K562 (cell line): ENCODE data around the gene VIM. TPM values are rescaled to one million over a fixed set of nuclear protein-coding genes. Genes with fewer than 3 reads are reported as not detected.

Source experiments
- CHD1 ChIP-seq: fragments of 200-600 bp; sonication (generic); IDR thresholded peaks from one replicate; pipeline ENCODE4 v1.6.1; 2012; ENCODE audit warnings: mild to moderate bottlenecking, moderate library complexity, low read length, inconsistent platforms
- CXXC5 ChIP-seq: fragments of 250-450 bp; sonication (Bioruptor Pico); IDR thresholded peaks from 2 replicates; pipeline ENCODE4 v1.8.0; 2022; ENCODE audit warnings: inconsistent platforms, mild to moderate bottlenecking, moderate library complexity
- FOXA1 ChIP-seq: fragments of 450-650 bp; IDR thresholded peaks from 2 replicates; pipeline ENCODE4 v1.6.1; 2016; ENCODE audit warnings: mild to moderate bottlenecking, borderline replicate concordance
- HDAC2 ChIP-seq: fragments of 450-650 bp; IDR thresholded peaks from 2 replicates; pipeline ENCODE4 v1.6.1; 2016; ENCODE audit warnings: mild to moderate bottlenecking
- MEIS2 ChIP-seq: fragments of 450-650 bp; IDR thresholded peaks from 2 replicates; pipeline ENCODE4 v1.6.1; 2014; ENCODE audit warnings: mild to moderate bottlenecking; ENCODE audit not compliant: partially characterized antibody
- NCOA4 ChIP-seq: fragments of 450-650 bp; IDR thresholded peaks from 2 replicates; pipeline ENCODE4 v1.6.1; 2018; ENCODE audit warnings: mild to moderate bottlenecking; ENCODE audit not compliant: partially characterized antibody
- PPARD ChIP-seq: fragments of 250-450 bp; sonication (Bioruptor Pico); IDR thresholded peaks from 2 replicates; pipeline ENCODE4 v1.8.0; 2022; ENCODE audit warnings: inconsistent platforms, mild to moderate bottlenecking, moderate library complexity
- SMARCE1 ChIP-seq: fragments of 450-650 bp; IDR thresholded peaks from 2 replicates; pipeline ENCODE4 v1.7.1; 2016; ENCODE audit warnings: mild to moderate bottlenecking
- SRSF1 ChIP-seq: fragments of 200-400 bp; formaldehyde crosslinking; IDR thresholded peaks from 2 replicates; pipeline ENCODE4 v1.6.1; 2017; ENCODE audit warnings: mild to moderate bottlenecking, low read depth, low read length, moderate library complexity
- SRSF3 ChIP-seq: fragments of 200-400 bp; formaldehyde crosslinking; IDR thresholded peaks from 2 replicates; pipeline ENCODE4 v1.6.1; 2016; ENCODE audit warnings: mild to moderate bottlenecking, low read length, moderate library complexity; ENCODE audit not compliant: insufficient read depth
- TEAD4 ChIP-seq, 2 experiments: sonication (generic) in 1 of 2; formaldehyde crosslinking in 1 of 2; IDR thresholded peaks; 2 replicates each; pipeline versions ENCODE4 v1.6.1 to v1.8.0; 2012 to 2022; ENCODE audit warnings: borderline replicate concordance in 1 of 2, inconsistent platforms in 1 of 2, low read length in 1 of 2, mild to moderate bottlenecking in 1 of 2, missing genetic modification reagents in 1 of 2
- ZBTB8A ChIP-seq: fragments of 450-650 bp; IDR thresholded peaks from 2 replicates; pipeline ENCODE4 v1.6.1; 2018; ENCODE audit warnings: mild to moderate bottlenecking, moderate library complexity; ENCODE audit not compliant: partially characterized antibody
- ZNF408 ChIP-seq: fragments of 250-450 bp; sonication (Bioruptor Pico); IDR thresholded peaks from 2 replicates; pipeline ENCODE4 v1.4.0; 2020; ENCODE audit warnings: low read depth, mild to moderate bottlenecking, moderate library complexity
- ZNF584 ChIP-seq: fragments of 200-800 bp; sonication (Bioruptor generic); IDR thresholded peaks from 2 replicates; pipeline ENCODE4 v1.6.1; 2016; ENCODE audit warnings: low read depth, mild to moderate bottlenecking, missing genetic modification characterization, missing compliant biosample characterization
- polyA plus RNA-seq, 8 experiments: library from polyadenylated mRNA; depleted of rRNA in 4 of 8; stranded (reverse) in 5 of 8; unstranded in 3 of 8; fragments of >200 nt; fragmentation: Nextera tagmentation in 2 of 8; fragmentation: Illumina TruSeq in 1 of 8; extraction: Ambion mirVana in 2 of 8; extraction: Trizol in 1 of 8; gene quantifications; 2 replicates each; pipeline versions ENCODE4 v1.2.1 to v1.2.3, GENCODE V29; 2011 to 2014; ENCODE audit warnings: inconsistent platforms in 1 of 8, missing spikeins in 1 of 8
- total RNA-seq, 7 experiments: library from RNA; depleted of rRNA in 6 of 7; stranded (reverse); fragments of >200 nt in 6 of 7; fragmentation: Illumina TruSeq in 2 of 7; extraction: Trizol in 2 of 7; gene quantifications; 2 replicates each; pipeline versions ENCODE4 v1.2.1 to v1.2.3, GENCODE V29; 2011 to 2021; ENCODE audit warnings: low replicate concordance in 1 of 7
- TF ChIP-seq, protein P1 (sequence below), 2 experiments: fragments of 450-650 bp in 1 of 2; sonication (generic) in 1 of 2; formaldehyde crosslinking in 1 of 2; IDR thresholded peaks in 1 of 2; conservative IDR thresholded peaks in 1 of 2; 2 replicates each; pipeline versions ENCODE4 v1.6.1 to v1.8.1; 2016 to 2023; ENCODE audit warnings: mild to moderate bottlenecking in 2 of 2, moderate library complexity in 2 of 2, inconsistent platforms in 1 of 2, missing genetic modification reagents in 1 of 2
- TF ChIP-seq, protein P2 (sequence below): fragments of 250-450 bp; sonication (Bioruptor Pico); IDR thresholded peaks from 2 replicates; pipeline ENCODE4 v1.5.0; 2021
- TF ChIP-seq, protein P3 (sequence below), 2 experiments: IDR thresholded peaks in 1 of 2; conservative IDR thresholded peaks in 1 of 2; 2 replicates each; pipeline ENCODE4 v1.6.1; 2016; ENCODE audit warnings: low read depth in 2 of 2, mild to moderate bottlenecking in 1 of 2, missing compliant biosample characterization in 1 of 2, missing genetic modification characterization in 1 of 2, moderate library complexity in 1 of 2
- TF ChIP-seq, protein P4 (sequence below): fragments of 450-650 bp; IDR thresholded peaks from 2 replicates; pipeline ENCODE4 v1.6.1; 2016; ENCODE audit warnings: low read depth, mild to moderate bottlenecking, moderate library complexity
- TF ChIP-seq, protein P5 (sequence below): sonication (generic); formaldehyde crosslinking; IDR thresholded peaks from 2 replicates; pipeline ENCODE4 v1.8.1; 2023; ENCODE audit warnings: mild to moderate bottlenecking, missing genetic modification reagents

VIM gene
- total and polyA plus RNA-seq, 9 of the 15 experiments (the other 6 are each of a cell fraction or from before 2014, with no cell fraction given) = 86.0 to 621 (median 383) TPM

DNA sequence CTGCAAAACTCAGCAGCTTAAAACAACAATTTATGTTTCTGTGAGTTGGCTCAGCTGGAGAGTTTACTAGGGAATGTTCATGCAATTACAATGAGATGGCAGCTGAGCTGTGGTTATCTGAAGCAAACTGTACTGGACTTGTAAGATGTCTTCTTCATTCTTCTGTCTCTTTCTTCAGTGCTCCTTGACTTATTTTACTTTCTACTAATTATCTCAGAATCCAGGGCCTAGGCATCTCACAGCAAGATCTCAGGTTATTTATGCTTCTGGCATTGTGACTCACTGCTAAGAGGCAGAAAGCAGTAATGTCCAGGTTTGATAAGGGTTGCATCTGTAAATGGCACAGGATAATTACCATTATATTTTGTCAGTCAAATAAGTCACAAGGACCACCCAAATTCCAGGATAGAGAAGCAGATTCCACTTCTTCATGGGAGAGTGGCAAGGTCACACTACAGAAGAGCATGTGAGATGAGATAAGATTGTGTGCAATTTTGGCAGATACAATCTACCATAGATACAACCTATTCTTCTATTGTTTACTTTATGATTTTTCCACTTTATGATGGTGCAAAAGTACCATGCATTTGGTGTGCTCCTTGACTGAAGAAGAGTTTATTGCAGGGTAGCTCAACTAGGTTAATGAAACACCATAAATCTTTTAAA is 16.8 kb downstream of the VIM start (continued):
- TF ChIP-seq PPARD (CRISPR knock-in tag) = no peak
- TF ChIP-seq FOXA1 = no peak
- TF ChIP-seq ZNF584 (CRISPR knock-in tag) = no peak
- TF ChIP-seq, protein P1, sequence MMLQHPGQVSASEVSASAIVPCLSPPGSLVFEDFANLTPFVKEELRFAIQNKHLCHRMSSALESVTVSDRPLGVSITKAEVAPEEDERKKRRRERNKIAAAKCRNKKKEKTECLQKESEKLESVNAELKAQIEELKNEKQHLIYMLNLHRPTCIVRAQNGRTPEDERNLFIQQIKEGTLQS (IDR thresholded peaks at IDR 0.05) = peak; percentile 47; the same call in 1 of the 2 replicates
- TF ChIP-seq, protein P1 (CRISPR knock-in tag; conservative IDR thresholded peaks at IDR 0.05) = no peak
- TF ChIP-seq, protein P2, sequence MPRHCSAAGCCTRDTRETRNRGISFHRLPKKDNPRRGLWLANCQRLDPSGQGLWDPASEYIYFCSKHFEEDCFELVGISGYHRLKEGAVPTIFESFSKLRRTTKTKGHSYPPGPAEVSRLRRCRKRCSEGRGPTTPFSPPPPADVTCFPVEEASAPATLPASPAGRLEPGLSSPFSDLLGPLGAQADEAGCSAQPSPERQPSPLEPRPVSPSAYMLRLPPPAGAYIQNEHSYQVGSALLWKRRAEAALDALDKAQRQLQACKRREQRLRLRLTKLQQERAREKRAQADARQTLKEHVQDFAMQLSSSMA (CRISPR knock-in tag) = no peak
- no peak for TF ChIP-seq SRSF3
- no peak for TF ChIP-seq CXXC5 (CRISPR knock-in tag)
- peak; percentile 82 for TF ChIP-seq SMARCE1
- no peak for TF ChIP-seq CHD1
- TF ChIP-seq, protein P3, sequence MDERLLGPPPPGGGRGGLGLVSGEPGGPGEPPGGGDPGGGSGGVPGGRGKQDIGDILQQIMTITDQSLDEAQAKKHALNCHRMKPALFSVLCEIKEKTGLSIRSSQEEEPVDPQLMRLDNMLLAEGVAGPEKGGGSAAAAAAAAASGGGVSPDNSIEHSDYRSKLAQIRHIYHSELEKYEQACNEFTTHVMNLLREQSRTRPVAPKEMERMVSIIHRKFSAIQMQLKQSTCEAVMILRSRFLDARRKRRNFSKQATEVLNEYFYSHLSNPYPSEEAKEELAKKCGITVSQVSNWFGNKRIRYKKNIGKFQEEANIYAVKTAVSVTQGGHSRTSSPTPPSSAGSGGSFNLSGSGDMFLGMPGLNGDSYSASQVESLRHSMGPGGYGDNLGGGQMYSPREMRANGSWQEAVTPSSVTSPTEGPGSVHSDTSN (CRISPR knock-in tag; IDR thresholded peaks at IDR 0.05; ENCODE audit: low read depth) = no peak
- TF ChIP-seq, protein P3 (tag; conservative IDR thresholded peaks at IDR 0.05; ENCODE audit: low read depth) = peak; percentile 26; the same call in 1 of the 2 replicates
- TF ChIP-seq MEIS2 = peak; percentile 86
- peak; percentile 86 for TF ChIP-seq TEAD4 (IDR thresholded peaks at IDR 0.05; ENCODE audit: low read length)
- no peak for TF ChIP-seq TEAD4 (CRISPR knock-in tag; IDR thresholded peaks at IDR 0.05; ENCODE audit: borderline replicate concordance)
- TF ChIP-seq, protein P4, sequence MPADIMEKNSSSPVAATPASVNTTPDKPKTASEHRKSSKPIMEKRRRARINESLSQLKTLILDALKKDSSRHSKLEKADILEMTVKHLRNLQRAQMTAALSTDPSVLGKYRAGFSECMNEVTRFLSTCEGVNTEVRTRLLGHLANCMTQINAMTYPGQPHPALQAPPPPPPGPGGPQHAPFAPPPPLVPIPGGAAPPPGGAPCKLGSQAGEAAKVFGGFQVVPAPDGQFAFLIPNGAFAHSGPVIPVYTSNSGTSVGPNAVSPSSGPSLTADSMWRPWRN = no peak
- TF ChIP-seq ZNF408 (CRISPR knock-in tag) = no peak
- no peak for TF ChIP-seq HDAC2
- TF ChIP-seq ZBTB8A = no peak
- no peak for TF ChIP-seq SRSF1
- no peak for TF ChIP-seq NCOA4
- TF ChIP-seq, protein P5, sequence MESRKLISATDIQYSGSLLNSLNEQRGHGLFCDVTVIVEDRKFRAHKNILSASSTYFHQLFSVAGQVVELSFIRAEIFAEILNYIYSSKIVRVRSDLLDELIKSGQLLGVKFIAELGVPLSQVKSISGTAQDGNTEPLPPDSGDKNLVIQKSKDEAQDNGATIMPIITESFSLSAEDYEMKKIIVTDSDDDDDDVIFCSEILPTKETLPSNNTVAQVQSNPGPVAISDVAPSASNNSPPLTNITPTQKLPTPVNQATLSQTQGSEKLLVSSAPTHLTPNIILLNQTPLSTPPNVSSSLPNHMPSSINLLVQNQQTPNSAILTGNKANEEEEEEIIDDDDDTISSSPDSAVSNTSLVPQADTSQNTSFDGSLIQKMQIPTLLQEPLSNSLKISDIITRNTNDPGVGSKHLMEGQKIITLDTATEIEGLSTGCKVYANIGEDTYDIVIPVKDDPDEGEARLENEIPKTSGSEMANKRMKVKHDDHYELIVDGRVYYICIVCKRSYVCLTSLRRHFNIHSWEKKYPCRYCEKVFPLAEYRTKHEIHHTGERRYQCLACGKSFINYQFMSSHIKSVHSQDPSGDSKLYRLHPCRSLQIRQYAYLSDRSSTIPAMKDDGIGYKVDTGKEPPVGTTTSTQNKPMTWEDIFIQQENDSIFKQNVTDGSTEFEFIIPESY (CRISPR knock-in tag) = no peak
